Central memory CD4-positive, alpha-beta T cell (primary cell): Measurements from ENCODE around the gene ESPN.
"Not testable (repeated sequence)": the region's sequence is repeated elsewhere in the genome, so short reads cannot be mapped to it uniquely, and the experiment has no call there.

ENCODE experiments used
- DNase-seq: peaks from one replicate; pipeline ENCODE4 v3.0.0; 2022
- total RNA-seq, 3 experiments: gene quantifications; one replicate each; lab custom pipeline; 2026; lab: John Stamatoyannopoulos, UW

Gene ESPN, protein sequence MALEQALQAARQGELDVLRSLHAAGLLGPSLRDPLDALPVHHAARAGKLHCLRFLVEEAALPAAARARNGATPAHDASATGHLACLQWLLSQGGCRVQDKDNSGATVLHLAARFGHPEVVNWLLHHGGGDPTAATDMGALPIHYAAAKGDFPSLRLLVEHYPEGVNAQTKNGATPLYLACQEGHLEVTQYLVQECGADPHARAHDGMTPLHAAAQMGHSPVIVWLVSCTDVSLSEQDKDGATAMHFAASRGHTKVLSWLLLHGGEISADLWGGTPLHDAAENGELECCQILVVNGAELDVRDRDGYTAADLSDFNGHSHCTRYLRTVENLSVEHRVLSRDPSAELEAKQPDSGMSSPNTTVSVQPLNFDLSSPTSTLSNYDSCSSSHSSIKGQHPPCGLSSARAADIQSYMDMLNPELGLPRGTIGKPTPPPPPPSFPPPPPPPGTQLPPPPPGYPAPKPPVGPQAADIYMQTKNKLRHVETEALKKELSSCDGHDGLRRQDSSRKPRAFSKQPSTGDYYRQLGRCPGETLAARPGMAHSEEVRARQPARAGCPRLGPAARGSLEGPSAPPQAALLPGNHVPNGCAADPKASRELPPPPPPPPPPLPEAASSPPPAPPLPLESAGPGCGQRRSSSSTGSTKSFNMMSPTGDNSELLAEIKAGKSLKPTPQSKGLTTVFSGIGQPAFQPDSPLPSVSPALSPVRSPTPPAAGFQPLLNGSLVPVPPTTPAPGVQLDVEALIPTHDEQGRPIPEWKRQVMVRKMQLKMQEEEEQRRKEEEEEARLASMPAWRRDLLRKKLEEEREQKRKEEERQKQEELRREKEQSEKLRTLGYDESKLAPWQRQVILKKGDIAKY
- total RNA-seq, result 0.60 to 4.6 (median 3.8) reads per million in 3 experiments

DNA sequence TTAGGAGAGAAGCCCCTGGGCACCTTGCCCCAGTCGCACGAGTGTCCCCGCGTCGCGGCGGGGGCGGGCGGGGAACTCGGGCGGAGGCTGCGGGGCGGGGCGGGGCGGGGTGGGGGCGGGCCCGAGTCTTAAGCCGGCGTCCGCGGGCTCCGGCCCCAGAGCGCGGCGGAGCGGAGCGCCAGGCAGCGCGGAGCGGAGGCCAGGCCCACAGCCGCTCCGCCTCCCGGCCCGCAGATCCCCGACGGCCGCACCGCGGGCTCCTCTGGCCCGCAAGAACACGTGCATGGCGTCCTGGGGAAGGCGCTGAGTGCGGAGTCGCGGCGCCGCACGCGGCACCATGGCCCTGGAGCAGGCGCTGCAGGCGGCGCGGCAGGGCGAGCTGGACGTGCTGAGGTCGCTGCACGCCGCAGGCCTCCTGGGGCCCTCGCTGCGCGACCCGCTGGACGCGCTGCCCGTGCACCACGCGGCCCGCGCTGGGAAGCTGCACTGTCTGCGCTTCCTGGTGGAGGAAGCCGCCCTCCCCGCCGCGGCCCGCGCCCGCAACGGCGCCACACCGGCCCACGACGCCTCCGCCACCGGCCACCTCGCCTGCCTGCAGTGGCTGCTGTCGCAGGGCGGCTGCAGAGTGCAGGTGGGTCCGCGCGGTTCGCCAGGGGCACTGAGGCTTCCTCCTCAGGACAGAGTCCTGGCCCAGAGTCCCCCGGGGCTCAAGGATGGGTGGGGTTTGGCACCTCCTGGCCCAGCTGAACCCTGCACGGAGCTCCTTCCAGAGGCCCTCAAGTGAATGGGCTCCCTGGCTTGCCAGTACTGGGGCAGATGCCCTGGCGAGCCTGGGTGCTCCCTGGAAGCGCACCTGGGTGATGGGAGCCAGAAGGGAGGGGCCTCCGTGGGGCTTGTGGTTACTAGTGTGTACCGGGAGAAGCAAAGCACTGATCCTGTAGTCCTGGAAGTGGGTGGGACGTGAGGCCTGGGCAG is at the start of gene ESPN:
Gene ESPN, plus strand, starts transcription at position 158 of the 975 bp plus-strand sequence. Its CDS starts 180 bp downstream, at position 338.
- DNase-seq, result no peak

DNA sequence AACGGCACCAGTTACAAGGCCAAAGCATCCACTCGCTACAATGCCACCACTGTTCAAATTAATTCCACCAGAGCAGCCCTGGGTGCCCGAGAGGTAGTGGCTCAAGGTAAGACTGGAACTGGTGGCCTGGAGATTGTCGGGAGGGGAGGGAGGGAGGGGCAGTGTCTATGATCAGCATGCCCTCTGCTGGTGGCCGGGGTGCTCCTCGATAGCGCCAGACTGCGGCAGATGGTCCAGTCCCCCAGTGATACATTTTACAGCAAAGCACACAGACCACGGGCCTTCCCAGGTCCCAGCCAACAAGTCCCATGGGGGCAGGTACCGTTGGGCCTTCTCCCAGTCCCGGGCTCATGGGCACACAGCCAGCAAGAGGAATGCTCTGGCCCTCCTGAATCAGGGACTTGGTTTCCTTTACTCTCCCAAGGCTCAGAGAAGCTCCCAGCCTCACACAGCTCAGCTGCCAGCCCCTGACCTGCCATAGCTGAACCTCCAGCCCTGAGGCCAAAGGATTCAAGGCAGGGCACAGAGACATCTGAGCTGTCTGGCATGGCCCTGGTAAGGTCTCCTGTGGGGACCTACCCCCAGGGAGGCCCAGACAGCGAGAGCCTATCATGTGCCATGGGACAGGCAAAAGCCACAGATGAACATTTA is 46.4 kb upstream of the ESPN start:
- DNase-seq, result no peak

DNA sequence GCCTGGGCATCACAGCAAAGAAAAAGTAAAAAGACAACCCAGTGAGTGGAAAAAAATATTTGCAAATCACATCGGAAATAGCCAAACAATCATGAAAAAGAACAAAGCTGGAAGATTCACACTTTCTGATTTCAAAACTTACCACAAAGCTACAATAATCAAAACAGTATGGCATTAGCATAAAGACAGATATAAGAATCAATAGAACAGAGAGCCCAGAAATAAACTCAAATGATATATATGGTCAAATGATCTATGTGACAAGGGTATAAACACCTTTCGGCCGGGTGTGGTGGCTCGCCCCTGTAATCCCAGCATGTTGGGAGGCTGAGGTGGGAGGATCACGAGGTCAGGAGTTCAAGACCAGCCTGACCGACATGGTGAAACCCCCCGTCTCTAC is 44.5 kb upstream of the ESPN start:
- DNase-seq, result no peak

DNA sequence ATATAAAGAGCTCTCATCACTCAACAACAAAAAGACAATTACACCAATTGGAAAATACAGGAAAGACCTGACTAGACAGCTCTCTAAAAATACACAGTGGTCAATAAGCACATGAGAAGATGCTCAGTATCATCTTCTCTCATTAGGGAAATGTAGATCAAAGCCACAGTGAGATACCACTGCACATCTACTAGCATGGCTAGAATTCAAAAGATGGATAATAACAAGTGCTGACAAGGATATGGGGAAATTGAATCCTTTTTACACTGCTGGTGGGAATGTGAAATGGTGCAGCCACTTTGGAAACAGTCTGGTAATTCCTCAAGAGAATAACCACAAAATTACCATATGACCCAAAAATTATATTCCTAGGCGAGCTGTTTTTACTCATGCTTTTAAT is 40.4 kb upstream of the ESPN start:
- no peak for DNase-seq

DNA sequence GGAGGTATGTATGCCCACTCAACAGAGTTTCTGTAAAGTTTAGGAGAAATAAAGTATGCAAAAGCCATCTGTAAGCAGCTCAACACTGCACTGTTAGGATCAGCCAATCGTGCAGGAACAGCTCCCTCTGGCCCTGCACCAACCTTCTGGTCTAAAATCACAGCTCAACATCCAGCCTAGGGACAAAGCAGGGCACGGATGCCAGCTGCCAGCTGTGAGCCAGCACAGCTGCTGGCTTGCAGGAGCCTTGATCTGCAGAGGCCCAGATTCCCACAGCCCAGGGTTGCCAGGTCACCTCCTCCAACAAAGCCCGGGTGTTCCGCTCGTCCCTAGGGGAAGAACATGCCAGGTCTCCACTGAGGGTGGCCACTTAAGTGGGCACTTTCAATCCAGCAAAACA is 39.6 kb upstream of the ESPN start:
- DNase-seq, result no peak

DNA sequence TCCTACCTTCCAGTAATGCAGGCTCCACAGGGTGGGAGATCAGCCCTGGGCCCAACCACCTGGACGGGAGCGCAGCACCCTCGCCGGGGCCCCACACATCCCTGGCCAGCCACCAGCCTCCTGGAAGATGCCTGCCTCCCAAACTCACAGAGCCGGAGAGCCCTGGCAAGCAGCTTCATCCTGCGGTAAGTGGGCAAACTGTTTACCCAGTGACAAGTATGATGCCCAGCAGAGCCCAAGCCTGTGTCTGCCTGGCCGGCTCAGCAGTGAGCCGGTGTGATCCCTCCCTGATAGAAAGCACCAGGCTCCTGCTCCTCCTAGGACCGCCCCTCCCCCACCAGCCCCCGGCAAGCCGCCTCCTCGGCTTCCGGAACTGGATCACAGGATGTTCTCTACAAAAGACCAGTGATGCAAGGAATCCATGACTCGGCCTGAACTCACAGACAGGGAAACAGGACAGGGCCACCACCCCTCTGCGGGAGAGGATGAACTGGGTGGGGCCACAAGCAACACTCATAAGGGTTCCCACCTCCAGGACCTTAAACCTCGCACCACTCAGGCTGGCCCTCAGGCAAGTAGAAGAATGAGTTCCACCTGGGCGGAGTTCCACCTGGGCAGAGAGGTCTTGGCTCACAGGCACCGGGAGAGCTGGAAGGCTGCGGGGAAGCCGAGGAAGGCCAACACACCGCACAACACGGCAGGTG is 38.9 kb upstream of the ESPN start:
- no peak for DNase-seq

DNA sequence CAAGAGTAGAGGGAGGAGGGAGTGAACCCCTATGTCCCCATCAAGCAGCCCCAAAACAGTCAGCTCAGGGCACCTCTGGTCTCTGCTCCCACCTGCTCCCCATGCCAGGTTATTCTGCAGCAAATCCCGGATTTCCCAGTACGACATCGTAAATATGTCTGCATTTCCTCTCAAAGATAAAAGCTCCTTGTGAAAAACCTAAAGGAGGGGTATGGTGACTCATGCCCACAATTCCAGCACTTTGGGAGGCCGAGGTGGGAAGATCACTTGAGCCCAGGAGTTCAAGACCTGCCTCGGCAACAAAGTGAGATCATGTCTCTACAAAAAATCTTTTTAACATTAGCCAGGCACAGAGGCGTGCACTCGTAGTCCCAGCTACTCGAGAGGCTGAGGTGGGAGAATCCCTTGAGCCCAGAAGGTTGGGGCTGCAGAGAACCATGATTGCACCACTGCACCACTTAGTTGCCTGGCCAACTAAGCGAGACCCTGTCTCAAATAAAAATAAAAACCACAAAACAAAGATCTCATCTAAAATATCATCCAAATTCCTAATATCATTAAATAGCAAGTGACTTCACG is 38.1 kb upstream of the ESPN start:
- no peak for DNase-seq

DNA sequence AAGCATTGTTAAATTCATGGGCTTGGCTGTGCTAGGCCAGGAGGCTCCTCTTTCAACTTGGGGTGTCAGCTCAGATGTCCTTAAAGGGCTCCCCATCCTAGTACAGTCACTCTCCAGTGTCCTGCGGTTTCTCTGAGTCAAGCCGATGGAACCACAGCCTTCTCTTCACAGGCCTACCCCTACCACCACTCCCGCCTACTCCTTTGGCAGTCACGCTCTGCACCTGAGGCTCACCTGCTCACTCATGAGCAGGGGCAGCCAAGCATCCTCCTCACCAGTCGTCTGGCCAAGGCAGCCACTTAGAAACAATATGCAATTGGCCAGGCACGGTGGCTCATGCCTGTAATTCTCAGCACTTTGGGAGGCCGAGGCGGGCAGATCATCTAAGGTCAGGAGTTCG is 34.6 kb upstream of the ESPN start:
- DNase-seq, result no peak

DNA sequence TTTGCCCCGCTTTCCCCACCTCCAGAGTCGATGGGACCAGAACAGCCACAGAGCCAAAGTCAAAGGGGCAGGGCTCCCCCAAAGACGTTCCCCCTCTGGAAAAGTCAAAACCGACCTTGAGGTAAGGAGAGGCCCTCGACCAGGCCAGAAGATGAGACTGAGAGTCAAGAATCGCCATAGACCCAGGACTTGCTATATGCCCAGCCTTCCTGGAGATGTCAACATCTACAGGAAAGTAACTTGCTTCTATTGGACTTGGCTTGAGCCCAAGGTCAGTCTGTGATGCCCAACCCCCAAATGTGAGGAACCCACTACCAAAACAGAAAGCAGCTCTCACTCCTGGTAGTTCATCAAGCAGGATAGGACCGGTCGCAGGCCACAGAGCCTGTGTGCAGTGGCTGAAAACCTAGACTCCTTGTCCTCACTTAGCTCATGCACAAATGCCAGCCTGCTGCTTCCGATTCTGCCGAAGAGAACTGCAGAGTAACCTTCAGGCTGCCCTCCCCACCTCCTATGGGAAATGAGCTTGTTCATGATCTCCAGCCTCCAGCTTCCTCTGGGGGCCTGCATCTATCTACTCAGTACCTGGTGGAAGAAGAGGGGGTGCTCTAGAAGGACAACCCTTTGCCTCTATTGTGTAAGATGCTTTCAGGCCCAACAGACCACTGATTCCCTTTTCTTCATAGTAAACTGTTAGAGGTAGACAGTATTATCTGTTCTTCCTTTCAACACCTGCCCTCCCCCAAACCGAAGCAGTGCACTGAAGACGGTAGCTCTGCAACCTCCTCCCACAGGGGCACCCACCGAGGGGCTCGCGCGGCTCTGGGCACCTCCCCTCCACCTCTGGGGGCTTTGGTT is 32.4 kb upstream of the ESPN start:
- DNase-seq, result no peak

DNA sequence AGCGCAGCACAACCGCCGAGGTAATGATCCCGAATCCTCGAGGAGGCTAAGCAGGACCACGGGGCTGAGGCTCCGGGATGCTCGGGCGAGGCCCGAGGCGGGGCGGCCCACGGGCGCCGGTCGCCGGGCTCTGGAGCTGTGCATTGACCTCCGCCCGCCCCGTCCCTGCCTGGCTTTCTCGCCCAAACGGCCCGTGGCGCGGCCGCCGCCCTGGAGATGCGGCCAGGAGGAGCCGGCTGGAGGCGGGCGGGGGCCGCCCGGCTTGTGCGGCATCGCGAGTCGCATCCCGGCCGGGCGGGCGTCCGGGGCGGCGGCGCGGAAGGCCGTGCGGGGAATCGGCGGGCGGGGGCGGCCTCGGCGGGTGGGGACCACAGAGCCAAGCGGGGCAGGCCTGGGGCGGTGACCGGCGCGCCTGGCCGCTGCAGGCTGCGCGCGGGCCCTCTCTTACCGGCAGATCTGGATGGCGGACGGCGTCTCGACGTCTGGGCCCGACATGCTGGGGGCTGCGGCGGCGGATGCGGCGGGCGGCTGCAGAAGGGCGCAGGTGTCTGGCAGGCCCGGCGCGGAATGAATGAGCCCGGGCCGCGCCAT is 31.7 kb upstream of the ESPN start:
- no peak for DNase-seq

DNA sequence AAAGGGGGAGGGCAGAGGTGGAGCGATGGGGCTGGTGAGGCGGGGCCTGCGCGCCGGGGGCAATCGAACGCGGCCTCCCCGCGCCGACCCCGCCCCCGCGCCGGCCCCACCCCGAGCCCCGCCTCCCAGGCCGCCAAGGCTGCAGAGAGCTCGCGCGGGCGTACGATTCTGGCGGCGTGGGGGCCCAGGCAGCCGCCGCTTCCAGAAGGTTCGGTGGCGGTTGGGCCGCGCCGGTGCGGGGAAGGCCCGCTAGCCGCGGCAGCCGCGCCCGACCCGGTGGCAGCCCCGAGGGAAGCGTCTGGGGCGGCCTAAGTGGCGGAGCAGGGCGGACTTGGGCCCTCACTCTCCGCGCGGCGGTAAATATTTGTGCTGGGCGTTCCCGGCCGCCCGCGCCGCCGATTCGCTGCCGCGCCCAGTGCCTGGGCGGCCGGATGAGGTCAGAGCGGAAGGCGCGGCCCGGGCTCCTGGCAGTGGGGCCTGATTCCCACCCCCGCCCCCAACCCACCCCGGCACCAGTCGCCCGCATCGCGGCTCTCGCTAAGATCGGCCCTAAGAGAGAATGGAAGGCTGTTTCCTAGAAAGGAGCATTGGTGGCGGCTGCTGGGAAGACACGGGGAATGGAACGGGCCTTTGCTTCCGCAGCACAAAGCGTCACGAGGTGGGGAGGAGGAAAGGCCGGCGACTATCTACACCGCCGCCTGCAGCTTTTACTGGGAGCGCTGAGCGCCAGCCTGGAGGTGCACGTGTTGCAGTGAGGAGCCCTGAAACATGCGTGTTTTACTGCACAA is 31.0 kb upstream of the ESPN start, which contains the start of gene ACOT7:
Gene ACOT7, minus strand, starts transcription at position 368 of the 788 bp plus-strand sequence. CDS start 368 bp downstream, outside the sequence.
- DNase-seq, result peak; percentile 90

DNA sequence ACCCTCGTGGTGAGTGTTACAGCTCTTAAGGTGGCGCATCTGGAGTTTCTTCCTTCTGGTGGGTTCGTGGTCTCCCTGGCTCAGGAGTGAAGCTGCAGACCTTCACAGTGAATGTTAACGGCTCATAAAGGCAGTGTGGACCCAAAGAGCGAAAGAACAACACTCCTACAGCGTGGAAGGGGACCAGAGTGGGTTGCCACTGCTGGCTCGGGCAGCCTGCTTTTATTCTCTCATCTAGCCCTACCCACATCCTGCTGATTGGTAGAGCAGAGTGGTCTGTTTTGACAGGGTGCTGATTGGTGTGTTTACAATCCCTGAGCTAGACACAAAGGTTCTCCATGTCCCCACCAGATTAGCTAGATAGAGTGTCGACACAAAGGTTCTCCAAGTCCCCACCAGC is 29.4 kb upstream of the ESPN start:
- DNase-seq, result not testable (repeated sequence)

DNA sequence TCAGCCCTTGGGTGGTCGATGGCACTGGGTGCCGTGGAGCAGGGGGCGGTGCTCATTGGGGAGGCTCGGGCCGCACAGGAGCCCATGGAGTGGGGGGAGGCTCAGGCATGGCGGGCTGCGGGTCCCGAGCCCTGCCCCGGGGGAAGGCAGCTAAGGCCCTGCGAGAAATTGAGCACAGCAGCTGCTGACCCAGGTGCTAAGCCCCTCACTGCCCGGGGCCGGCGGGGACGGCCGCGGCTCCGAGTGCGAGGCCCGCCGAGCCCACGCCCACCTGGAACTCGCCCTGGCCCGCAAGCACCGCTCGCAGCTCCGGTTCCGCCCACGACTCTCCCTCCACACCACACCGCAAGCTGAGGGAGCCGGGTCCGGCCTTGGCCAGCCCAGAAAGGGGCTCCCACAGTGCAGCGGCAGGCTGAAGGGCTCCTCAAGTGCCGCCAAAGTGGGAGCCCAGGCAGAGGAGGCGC is 28.8 kb upstream of the ESPN start:
- not testable (repeated sequence) for DNase-seq

DNA sequence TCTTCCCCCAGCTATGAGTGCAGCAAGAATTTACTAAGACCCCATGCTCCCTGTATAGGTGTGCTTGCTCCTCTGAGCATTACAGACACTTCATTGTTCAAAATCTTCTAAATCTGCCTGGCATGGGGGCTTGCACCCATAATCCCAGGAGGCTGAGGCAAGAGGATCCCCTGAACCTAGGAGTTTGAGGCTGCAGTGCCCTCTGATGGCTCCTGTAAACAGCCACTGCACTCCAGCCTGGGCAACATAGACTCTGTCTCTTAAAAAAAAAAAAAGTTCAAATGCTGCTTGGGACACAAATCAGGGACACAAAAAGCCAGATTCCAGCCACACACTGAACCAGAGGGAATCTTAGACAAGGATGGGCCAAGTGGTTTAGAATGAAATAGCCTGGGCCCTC is 27.6 kb upstream of the ESPN start:
- no peak for DNase-seq

DNA sequence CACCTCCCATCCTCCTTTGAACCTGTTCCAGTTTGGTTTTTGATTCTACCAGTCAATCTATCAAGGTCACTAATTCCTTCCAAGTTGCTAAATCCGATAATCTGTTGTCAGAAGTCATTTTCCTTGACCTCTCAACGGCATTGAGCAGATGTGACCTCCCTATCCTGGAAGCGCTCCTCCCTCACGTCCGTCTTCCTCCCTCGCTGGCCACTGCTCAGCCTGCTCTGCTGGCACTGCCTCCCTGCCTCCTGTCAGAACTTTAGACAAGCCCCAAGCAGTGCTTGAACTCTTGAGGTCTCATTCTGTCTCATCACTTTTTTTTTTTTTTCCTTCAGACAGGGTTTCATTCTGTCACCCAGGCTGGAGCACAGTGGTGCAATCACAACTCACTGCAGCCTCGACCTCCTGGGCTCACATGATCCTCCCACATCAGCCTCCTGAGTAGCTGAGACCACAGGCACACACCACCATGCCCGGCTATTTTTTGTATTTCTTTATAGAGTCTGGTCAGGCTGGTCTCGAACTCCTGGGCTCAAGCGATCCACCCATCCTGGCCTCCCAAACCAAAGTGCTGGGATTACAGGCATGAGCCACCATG is 26.6 kb upstream of the ESPN start:
- no peak for DNase-seq

DNA sequence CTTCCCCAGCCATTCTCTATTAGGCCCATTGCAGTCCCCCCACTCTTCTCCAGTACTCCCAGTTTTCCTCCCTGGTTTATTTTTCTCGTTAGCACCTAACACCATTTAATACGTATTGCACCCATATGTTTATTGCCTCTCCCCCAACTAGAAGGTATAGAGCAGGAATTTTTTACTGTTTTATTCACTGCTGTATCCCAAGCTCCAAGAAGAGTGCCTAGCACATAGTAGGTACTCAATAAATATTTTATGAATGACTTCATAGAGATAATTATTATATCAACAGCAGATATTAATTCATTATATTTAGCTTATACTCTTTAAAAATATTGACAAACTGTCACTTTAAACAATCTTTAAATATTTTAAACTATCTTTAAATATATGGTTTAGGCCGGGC is 25.3 kb upstream of the ESPN start:
- no peak for DNase-seq

DNA sequence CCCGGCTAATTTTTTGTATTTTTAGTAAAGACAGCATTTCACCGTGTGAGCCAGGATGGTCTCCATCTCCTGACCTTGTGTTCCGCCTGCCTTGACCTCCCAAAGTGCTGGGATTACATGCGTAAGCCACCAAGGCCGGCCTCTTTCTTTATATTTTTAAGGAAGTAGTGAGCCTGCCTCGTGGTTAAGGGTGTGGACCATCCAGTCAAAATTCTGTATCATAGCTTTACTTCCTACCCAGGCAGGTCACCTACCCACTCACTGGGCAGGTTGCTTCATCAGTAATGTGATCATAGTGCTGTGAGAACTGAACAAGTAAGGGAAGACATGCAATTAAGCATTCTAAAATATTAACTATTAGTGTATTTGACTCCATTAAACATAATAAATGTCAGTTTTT is 22.9 kb upstream of the ESPN start:
- no peak for DNase-seq

DNA sequence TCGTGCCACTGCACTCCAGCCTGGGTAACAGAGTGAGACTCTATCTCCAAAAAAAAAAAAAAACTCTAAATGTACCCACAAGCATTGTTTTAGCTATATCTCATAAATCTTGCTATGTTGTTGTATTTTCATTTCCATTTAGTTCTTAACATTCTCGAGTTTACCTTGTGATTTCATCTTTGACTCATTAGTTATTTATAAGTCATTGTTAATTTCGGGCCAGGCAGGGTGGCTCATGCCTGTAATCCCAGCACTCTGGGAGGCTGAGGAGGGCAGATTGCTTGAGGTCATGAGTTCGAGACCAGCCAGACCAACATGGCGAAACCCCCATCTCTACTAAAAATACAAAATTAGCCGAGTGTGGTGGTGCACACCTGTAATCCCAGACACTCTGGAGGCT is 16.6 kb upstream of the ESPN start:
- no peak for DNase-seq
